GM12878 (cell line): Measurements from ENCODE around the gene BEX3. TPM values are rescaled to one million over a fixed set of nuclear protein-coding genes. Genes with fewer than 3 reads are reported as not detected.

Experiments used
- ATAC-seq: fragments of 200-7000 bp; cut with Tn5 transposase; 3 replicates; pipeline ENCODE4 v1.9.1; 2020; ENCODE audit warnings: mild to moderate bottlenecking, moderate library complexity
- BruUV-seq: library from RNA; stranded (reverse); fragments of 400-500 nt; replicated peaks from 2 replicates; lab custom pipeline; 2021; lab: Mats Ljungman, UMichigan
- CTCF ChIA-PET: fragments of 300-600 bp; sonication (Branson Sonifier 250); formaldehyde crosslinking; extraction: SDS; loops from one replicate; lab custom pipeline; 2021; ENCODE audit warnings: inconsistent platforms; lab: Yijun Ruan, JAX
- POLR2A ChIA-PET: fragments of 350-600 bp; formaldehyde crosslinking; extraction: SDS; loops from one replicate; lab custom pipeline; 2021; ENCODE audit warnings: inconsistent platforms; lab: Charles Lee
- RAD21 ChIA-PET: fragments of 300-600 bp; sonication (Branson Sonifier 250); formaldehyde crosslinking; loops from one replicate; lab custom pipeline; 2023; ENCODE audit warnings: antibody characterized with exemption; ENCODE audit not compliant: unreplicated experiment; lab: Charles Lee
- SMC1A ChIA-PET: fragments of 300-600 bp; sonication (Branson Sonifier 250); formaldehyde crosslinking; loops from one replicate; lab custom pipeline; 2023; ENCODE audit not compliant: unreplicated experiment, uncharacterized antibody; lab: Charles Lee
- DNase-seq: peaks from one replicate; pipeline ENCODE4 v3.0.0-alpha.2; 2011; ENCODE audit warnings: low read depth, low spot score
- FAIRE-seq: peaks from 3 replicates; lab custom pipeline; 2011; peaks lifted over from hg19 to GRCh38; lab: Jason Lieb, UNC
- H2AFZ ChIP-seq: 2 replicates; pipeline ENCODE4 v1.6.0; 2011; ENCODE audit warnings: low read depth, low read length, control low read depth; ENCODE audit not compliant: control insufficient read depth
- H3K27ac ChIP-seq: 2 replicates; pipeline ENCODE4 v1.5.1; 2011; ENCODE audit warnings: control low read depth; ENCODE audit not compliant: control insufficient read depth, insufficient read depth
- H3K27me3 ChIP-seq, 2 experiments: replicated peaks in 1 of 2; 2 replicates each; pipeline versions ENCODE4 v1.6.0 to v1.6.1; 2011; ENCODE audit warnings: low read length in 1 of 2; ENCODE audit not compliant: control insufficient read depth in 2 of 2, insufficient read depth in 2 of 2
- H3K36me3 ChIP-seq, 2 experiments: 2 replicates each; pipeline ENCODE4 v1.5.1; 2011; ENCODE audit warnings: low read length in 1 of 2; ENCODE audit not compliant: control insufficient read depth in 2 of 2, insufficient read depth in 2 of 2
- H3K4me1 ChIP-seq: 2 replicates; pipeline ENCODE4 v1.6.1; 2011; ENCODE audit warnings: mild to moderate bottlenecking, low read length, moderate library complexity, mixed read lengths; ENCODE audit not compliant: control insufficient read depth, insufficient read depth
- H3K4me2 ChIP-seq: 2 replicates; pipeline ENCODE4 v1.6.0; 2011; ENCODE audit warnings: control low read depth; ENCODE audit not compliant: control insufficient read depth, insufficient read depth
- H3K4me3 ChIP-seq: fragments of 200-600 bp; sonication (generic); 2 replicates; pipeline ENCODE4 v1.5.1; 2016
- H3K79me2 ChIP-seq: 2 replicates; pipeline ENCODE4 v1.6.0; 2011; ENCODE audit warnings: low read length; ENCODE audit not compliant: control insufficient read depth, insufficient read depth
- H3K9ac ChIP-seq: 2 replicates; pipeline ENCODE4 v1.8.0; 2011; ENCODE audit warnings: low read length, control low read depth, mixed read lengths; ENCODE audit not compliant: control insufficient read depth, insufficient read depth
- H3K9me3 ChIP-seq: replicated peaks from 3 replicates; pipeline ENCODE4 v1.5.1; 2011; ENCODE audit warnings: mild to moderate bottlenecking, low read length; ENCODE audit not compliant: control insufficient read depth, insufficient read depth
- H4K20me1 ChIP-seq: 2 replicates; pipeline ENCODE4 v1.6.0; 2011; ENCODE audit not compliant: control insufficient read depth, insufficient read depth
- ASH2L ChIP-seq: fragments of 300-600, 200-600 bp; sonication (generic); IDR thresholded peaks from 2 replicates; pipeline ENCODE4 v1.6.1; 2017; ENCODE audit warnings: low read depth, mild to moderate bottlenecking, borderline replicate concordance
- CHD4 ChIP-seq: fragments of 200-600 bp; sonication (generic); IDR thresholded peaks from 2 replicates; pipeline ENCODE4 v1.6.1; 2016; ENCODE audit warnings: mild to moderate bottlenecking
- EED ChIP-seq: sonication (generic); IDR thresholded peaks from 2 replicates; pipeline ENCODE4 v1.6.1; 2016; ENCODE audit warnings: antibody characterized with exemption, low read depth
- FOXM1 ChIP-seq: IDR thresholded peaks from 2 replicates; pipeline ENCODE4 v1.6.1; 2012; ENCODE audit warnings: low read depth, mild to moderate bottlenecking, inconsistent platforms, low read length, moderate library complexity
- HDAC6 ChIP-seq: fragments of 200-600 bp; sonication (generic); IDR thresholded peaks from one replicate; pipeline ENCODE4 v1.8.0; 2017; ENCODE audit warnings: antibody characterized with exemption; ENCODE audit not compliant: unreplicated experiment
- NFXL1 ChIP-seq: fragments of 450-650 bp; IDR thresholded peaks from 2 replicates; pipeline ENCODE4 v1.6.1; 2017; ENCODE audit warnings: antibody characterized with exemption, mild to moderate bottlenecking, borderline replicate concordance
- POLR2A ChIP-seq: IDR thresholded peaks from 2 replicates; pipeline ENCODE4 v1.6.1; 2011; ENCODE audit warnings: low read depth, mild to moderate bottlenecking, low read length
- RFX5 ChIP-seq: IDR thresholded peaks from 2 replicates; pipeline ENCODE4 v1.6.1; 2011; ENCODE audit warnings: low read depth, low read length, improper control_type of control experiment
- RUNX3 ChIP-seq: IDR thresholded peaks from 2 replicates; pipeline ENCODE4 v1.6.1; 2012; ENCODE audit warnings: low read length, inconsistent platforms
- SREBF2 ChIP-seq: IDR thresholded peaks from 2 replicates; pipeline ENCODE4 v1.6.1; 2012; ENCODE audit warnings: mild to moderate bottlenecking, low read length
- SUZ12 ChIP-seq: fragments of 200-600 bp; sonication (generic); IDR thresholded peaks from one replicate; pipeline ENCODE4 v1.6.1; 2018; ENCODE audit warnings: antibody characterized with exemption, mild to moderate bottlenecking; ENCODE audit not compliant: unreplicated experiment
- ZNF217 ChIP-seq: fragments of 450-650 bp; IDR thresholded peaks from 2 replicates; pipeline ENCODE4 v1.6.1; 2017; ENCODE audit warnings: antibody characterized with exemption, mild to moderate bottlenecking
- ZNF384 ChIP-seq: IDR thresholded peaks from 2 replicates; pipeline ENCODE4 v1.6.1; 2012; ENCODE audit warnings: low read depth, mild to moderate bottlenecking, low read length, improper control_type of control experiment, borderline replicate concordance
- WGBS: methylation state at CpG from one replicate; pipeline ENCODE4 v1.1.6; 2016; ENCODE audit warnings: low lambda C conversion rate; ENCODE audit not compliant: insufficient replicate concordance, insufficient coverage; ENCODE audit errors: missing lambda C conversion rate; 5-methylcytosine and 5-hydroxymethylcytosine counted together
- in situ Hi-C: fragments of 300-500 bp; cut with MboI; formaldehyde crosslinking; loops from 9 replicates; pipeline ENCODE4 v1.14.3; 2018; ENCODE audit warnings: mixed read lengths
- intact Hi-C: fragments of 100-400 bp; cut with micrococcal nuclease; formaldehyde crosslinking; loops from one replicate; pipeline ENCODE4 v1.14.2; 2022; ENCODE audit not compliant: unreplicated experiment
- polyA plus RNA-seq, 11 experiments: library from polyadenylated mRNA; depleted of rRNA in 4 of 11; unstranded in 6 of 11; stranded (reverse) in 5 of 11; fragments of >200 nt; fragmentation: Nextera tagmentation in 4 of 11; fragmentation: Illumina TruSeq in 1 of 11; extraction: Ambion mirVana in 4 of 11; extraction: Trizol in 1 of 11; gene quantifications; 1 replicate in 1 of 11; 2 replicates in 10 of 11; pipeline versions ENCODE4 v1.2.1 to v1.2.3, GENCODE V29; 2011 to 2016; ENCODE audit warnings: inconsistent platforms in 2 of 11, missing spikeins in 2 of 11, low read depth in 1 of 11
- total RNA-seq, 4 experiments: library from RNA; depleted of rRNA in 3 of 4; stranded (reverse); fragments of >200 nt in 3 of 4; fragmentation: Illumina TruSeq in 1 of 4; extraction: Trizol in 1 of 4; gene quantifications; 2 replicates each; pipeline versions ENCODE4 v1.2.1 to v1.2.3, GENCODE V29; 2013 to 2021
- TF ChIP-seq, protein P1 (sequence below): fragments of 450-650 bp; IDR thresholded peaks from 2 replicates; pipeline ENCODE4 v1.6.1; 2017; ENCODE audit warnings: low read depth, mild to moderate bottlenecking, moderate library complexity
- TF ChIP-seq, protein P2 (sequence below): fragments of 450-650 bp; IDR thresholded peaks from 2 replicates; pipeline ENCODE4 v1.6.1; 2017; ENCODE audit warnings: borderline replicate concordance
- TF ChIP-seq, protein P3 (sequence below): IDR thresholded peaks from 2 replicates; pipeline ENCODE4 v1.6.1; 2012; ENCODE audit warnings: low read length, inconsistent platforms

Gene BEX3
- total and polyA plus RNA-seq, 10 of the 15 experiments (the other 5 are each of a cell fraction or from before 2014, with no cell fraction given): 1.3 to 1.5 TPM; not detected in 8

DNA sequence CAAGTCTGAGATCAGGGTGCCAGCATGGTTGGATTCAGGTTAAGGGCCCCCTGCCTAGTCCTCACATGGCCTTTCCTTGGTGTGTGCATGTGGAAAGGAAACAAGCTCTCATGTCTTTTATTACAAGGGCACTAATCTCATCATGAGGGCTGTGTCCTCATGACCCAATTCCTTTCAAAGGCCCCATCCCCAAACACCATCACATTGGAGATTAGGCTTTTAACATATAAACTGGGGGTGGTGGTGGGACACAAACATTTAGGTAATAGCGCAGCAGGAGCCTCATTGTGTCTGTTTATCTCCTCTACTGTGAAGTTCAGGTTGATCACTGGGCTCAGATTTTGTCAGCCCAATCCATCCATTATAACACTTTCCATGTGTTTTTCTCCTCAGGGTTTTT lies 41.0 kb downstream of the BEX3 start (continued):
- no peak for TF ChIP-seq ASH2L
- TF ChIP-seq, protein P1, sequence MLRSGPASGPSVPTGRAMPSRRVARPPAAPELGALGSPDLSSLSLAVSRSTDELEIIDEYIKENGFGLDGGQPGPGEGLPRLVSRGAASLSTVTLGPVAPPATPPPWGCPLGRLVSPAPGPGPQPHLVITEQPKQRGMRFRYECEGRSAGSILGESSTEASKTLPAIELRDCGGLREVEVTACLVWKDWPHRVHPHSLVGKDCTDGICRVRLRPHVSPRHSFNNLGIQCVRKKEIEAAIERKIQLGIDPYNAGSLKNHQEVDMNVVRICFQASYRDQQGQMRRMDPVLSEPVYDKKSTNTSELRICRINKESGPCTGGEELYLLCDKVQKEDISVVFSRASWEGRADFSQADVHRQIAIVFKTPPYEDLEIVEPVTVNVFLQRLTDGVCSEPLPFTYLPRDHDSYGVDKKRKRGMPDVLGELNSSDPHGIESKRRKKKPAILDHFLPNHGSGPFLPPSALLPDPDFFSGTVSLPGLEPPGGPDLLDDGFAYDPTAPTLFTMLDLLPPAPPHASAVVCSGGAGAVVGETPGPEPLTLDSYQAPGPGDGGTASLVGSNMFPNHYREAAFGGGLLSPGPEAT: no peak
- TF ChIP-seq, protein P2, sequence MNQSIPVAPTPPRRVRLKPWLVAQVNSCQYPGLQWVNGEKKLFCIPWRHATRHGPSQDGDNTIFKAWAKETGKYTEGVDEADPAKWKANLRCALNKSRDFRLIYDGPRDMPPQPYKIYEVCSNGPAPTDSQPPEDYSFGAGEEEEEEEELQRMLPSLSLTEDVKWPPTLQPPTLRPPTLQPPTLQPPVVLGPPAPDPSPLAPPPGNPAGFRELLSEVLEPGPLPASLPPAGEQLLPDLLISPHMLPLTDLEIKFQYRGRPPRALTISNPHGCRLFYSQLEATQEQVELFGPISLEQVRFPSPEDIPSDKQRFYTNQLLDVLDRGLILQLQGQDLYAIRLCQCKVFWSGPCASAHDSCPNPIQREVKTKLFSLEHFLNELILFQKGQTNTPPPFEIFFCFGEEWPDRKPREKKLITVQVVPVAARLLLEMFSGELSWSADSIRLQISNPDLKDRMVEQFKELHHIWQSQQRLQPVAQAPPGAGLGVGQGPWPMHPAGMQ: no peak
- no peak for TF ChIP-seq NFXL1
- no peak for TF ChIP-seq ZNF217
- TF ChIP-seq ZNF384: no peak
- no peak for TF ChIP-seq CHD4
- TF ChIP-seq EED: no peak
- TF ChIP-seq POLR2A: no peak

DNA sequence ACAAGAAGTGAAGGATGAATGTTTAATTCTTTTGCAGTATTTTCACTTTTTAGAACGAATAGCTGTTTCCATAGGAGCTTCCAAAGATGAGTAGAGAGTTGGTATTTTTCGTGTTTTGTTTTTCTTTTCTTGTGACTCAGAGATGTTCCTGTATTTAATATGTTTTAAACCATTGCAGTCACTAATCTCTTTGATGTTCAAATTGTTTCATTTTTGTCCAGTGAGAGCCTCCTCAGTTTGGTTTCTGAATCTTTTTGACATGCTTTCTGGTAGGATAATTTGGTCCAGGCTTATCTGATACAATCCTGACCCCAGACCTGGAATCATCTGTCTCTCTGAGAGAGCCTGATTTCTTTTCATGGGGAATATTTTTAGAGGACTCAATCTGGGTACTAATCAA lies 41.6 kb downstream of the BEX3 start:
- Histone ChIP-seq H3K9me3 (no peaks in the 10 kb centered on the region), H3K36me3 (no peaks in the 10 kb centered on the region), H3K79me2 (no peaks in the 10 kb centered on the region), H2AFZ (no peak overlapping the region), H3K4me1 (no peaks in the 10 kb centered on the region), H3K27ac (no peak overlapping the region), H4K20me1 (no peaks in the 10 kb centered on the region)
- FAIRE-seq (no peak), ATAC-seq (no peak), DNase-seq (no peak)
- WGBS: 0% methylated on average over 2 of the region's 2 CpGs
- SMC1A ChIA-PET: no interaction called here
- intact Hi-C loops (no loop called here), in situ Hi-C loops (no loop called here)
- CTCF ChIA-PET: no interaction called here
- TF ChIP-seq, protein P3, sequence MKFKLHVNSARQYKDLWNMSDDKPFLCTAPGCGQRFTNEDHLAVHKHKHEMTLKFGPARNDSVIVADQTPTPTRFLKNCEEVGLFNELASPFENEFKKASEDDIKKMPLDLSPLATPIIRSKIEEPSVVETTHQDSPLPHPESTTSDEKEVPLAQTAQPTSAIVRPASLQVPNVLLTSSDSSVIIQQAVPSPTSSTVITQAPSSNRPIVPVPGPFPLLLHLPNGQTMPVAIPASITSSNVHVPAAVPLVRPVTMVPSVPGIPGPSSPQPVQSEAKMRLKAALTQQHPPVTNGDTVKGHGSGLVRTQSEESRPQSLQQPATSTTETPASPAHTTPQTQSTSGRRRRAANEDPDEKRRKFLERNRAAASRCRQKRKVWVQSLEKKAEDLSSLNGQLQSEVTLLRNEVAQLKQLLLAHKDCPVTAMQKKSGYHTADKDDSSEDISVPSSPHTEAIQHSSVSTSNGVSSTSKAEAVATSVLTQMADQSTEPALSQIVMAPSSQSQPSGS: no peak
- TF ChIP-seq FOXM1 (no peak), RUNX3 (no peak), HDAC6 (no peak), SUZ12 (no peak), SREBF2 (no peak), RFX5 (no peak)
- TF ChIP-seq, all 136 proteins: peak for 0
- no TSS peak for BruUV-seq
- Histone ChIP-seq H3K4me2 (no peak overlapping the region), H3K27me3 (no peaks in the 10 kb centered on the region), H3K4me3 (no peak overlapping the region), H3K9ac (no peak overlapping the region)
- POLR2A ChIA-PET: interaction anchor here (0.6 kb wide), 1 partner anchor 11 kb away, joined by 3 read pairs; no protein-coding TSS in a partner anchor
- RAD21 ChIA-PET: no interaction called here
